Neural cell (in vitro differentiated cells): ENCODE data around the gene PPARG. TPM values are rescaled to one million over a fixed set of nuclear protein-coding genes. Genes with fewer than 3 reads are reported as not detected.

Experiments used
- H2AFZ ChIP-seq: fragments of 200-600, 300-800 bp; sonication (generic), shearing (Covaris generic); 2 replicates; pipeline ENCODE4 v1.6.0; 2014; ENCODE audit warnings: low read depth, mild to moderate bottlenecking, antibody characterized with exemption, low read length, moderate library complexity
- H3F3A ChIP-seq: fragments of 200-600 bp; shearing (Covaris generic); 2 replicates; pipeline ENCODE4 v1.6.1; 2016; ENCODE audit warnings: mild to moderate bottlenecking, moderate library complexity, mixed read lengths, antibody characterized with exemption, low read length; ENCODE audit not compliant: insufficient read depth, poor library complexity, severe bottlenecking
- H3K27ac ChIP-seq: fragments of 200-600, 300-800 bp; sonication (generic), shearing (Covaris generic); 2 replicates; pipeline ENCODE4 v1.5.1; 2014; ENCODE audit warnings: mild to moderate bottlenecking, low read length, moderate library complexity
- H3K27me3 ChIP-seq: fragments of 300-800, 200-600 bp; sonication (generic), shearing (Covaris generic); 2 replicates; pipeline ENCODE4 v1.6.0; 2014; ENCODE audit warnings: mild to moderate bottlenecking, low read depth, low read length, moderate library complexity; ENCODE audit not compliant: insufficient read depth
- H3K36me3 ChIP-seq: fragments of 300-800, 200-600 bp; sonication (generic), shearing (Covaris generic); 2 replicates; pipeline ENCODE4 v1.5.1; 2014; ENCODE audit warnings: mild to moderate bottlenecking, antibody characterized with exemption, low read length, moderate library complexity; ENCODE audit not compliant: insufficient read depth
- H3K4me2 ChIP-seq: fragments of 300-800, 200-600 bp; sonication (generic), shearing (Covaris generic); 2 replicates; pipeline ENCODE4 v1.6.0; 2014; ENCODE audit warnings: mild to moderate bottlenecking, low read length
- H3K4me3 ChIP-seq: fragments of 300-800, 200-600 bp; sonication (generic), shearing (Covaris generic); 2 replicates; pipeline ENCODE4 v1.5.1; 2014; ENCODE audit warnings: mild to moderate bottlenecking, low read length, moderate library complexity
- H3K79me2 ChIP-seq: fragments of 200-600 bp; shearing (Covaris generic); replicated peaks from 2 replicates; pipeline ENCODE4 v1.6.0; 2014; ENCODE audit warnings: mild to moderate bottlenecking, low read length, moderate library complexity; ENCODE audit not compliant: insufficient read depth
- H3K9ac ChIP-seq: fragments of 300-800, 200-600 bp; sonication (generic), shearing (Covaris generic); 2 replicates; pipeline ENCODE4 v1.6.1; 2016; ENCODE audit warnings: mild to moderate bottlenecking, low read length, mixed read lengths
- H3K9me2 ChIP-seq: fragments of 200-600 bp; shearing (Covaris generic); 2 replicates; pipeline ENCODE4 v1.6.1; 2016; ENCODE audit warnings: mild to moderate bottlenecking, low read length, mixed read lengths; ENCODE audit not compliant: insufficient read depth
- H3K9me3 ChIP-seq: fragments of 200-600, 300-800 bp; sonication (generic), shearing (Covaris generic); 2 replicates; pipeline ENCODE4 v1.6.1; 2016; ENCODE audit warnings: mild to moderate bottlenecking, mixed run types, low read length, moderate library complexity, mixed read lengths
- H4K20me1 ChIP-seq: fragments of 200-600 bp; shearing (Covaris generic); 2 replicates; pipeline ENCODE4 v1.6.1; 2016; ENCODE audit warnings: mild to moderate bottlenecking, mixed run types; ENCODE audit not compliant: insufficient read depth
- CTCF ChIP-seq: fragments of 450-650 bp; IDR thresholded peaks from 2 replicates; pipeline ENCODE4 v1.5.1; 2014; ENCODE audit warnings: antibody characterized with exemption, mild to moderate bottlenecking, moderate library complexity; ENCODE audit not compliant: poor library complexity, severe bottlenecking
- EP300 ChIP-seq: fragments of 450-650 bp; conservative IDR thresholded peaks from 2 replicates; pipeline ENCODE4 v1.6.1; 2014; ENCODE audit warnings: antibody characterized with exemption, mild to moderate bottlenecking, moderate library complexity; ENCODE audit not compliant: poor library complexity, severe bottlenecking
- EZH2 ChIP-seq: fragments of 200-600, 300-800 bp; shearing (Covaris generic), sonication (generic); IDR thresholded peaks from 2 replicates; pipeline ENCODE4 v1.6.1; 2014; ENCODE audit warnings: antibody characterized with exemption, low read length, borderline replicate concordance, mild to moderate bottlenecking; ENCODE audit not compliant: insufficient read depth, poor library complexity, severe bottlenecking
- MXI1 ChIP-seq: fragments of 450-650 bp; conservative IDR thresholded peaks from 2 replicates; pipeline ENCODE4 v1.6.1; 2014; ENCODE audit warnings: antibody characterized with exemption, mild to moderate bottlenecking; ENCODE audit not compliant: poor library complexity, severe bottlenecking
- POLR2AphosphoS5 ChIP-seq: IDR thresholded peaks from 2 replicates; pipeline ENCODE4 v1.6.1; 2012
- SMC3 ChIP-seq: fragments of 450-650 bp; conservative IDR thresholded peaks from 2 replicates; pipeline ENCODE4 v1.6.1; 2014; ENCODE audit warnings: antibody characterized with exemption, mild to moderate bottlenecking, moderate library complexity; ENCODE audit not compliant: poor library complexity
- polyA plus RNA-seq: library from polyadenylated mRNA; depleted of rRNA; stranded (reverse); fragments of >200 nt; gene quantifications from 2 replicates; pipeline ENCODE4 v1.2.3, GENCODE V29; 2014
- TF ChIP-seq, protein P1 (sequence below): IDR thresholded peaks from 2 replicates; pipeline ENCODE4 v1.6.1; 2012; ENCODE audit warnings: borderline replicate concordance

The PPARG gene
- polyA plus RNA-seq, 1 donor from 2014 or later: 0.35 TPM

- H3F3A ChIP-seq: no peaks in the 10 kb centered on the region
Measured at GRCh38 chr3:12353796-12354525, 65.1 kb downstream of the PPARG start.

DNA sequence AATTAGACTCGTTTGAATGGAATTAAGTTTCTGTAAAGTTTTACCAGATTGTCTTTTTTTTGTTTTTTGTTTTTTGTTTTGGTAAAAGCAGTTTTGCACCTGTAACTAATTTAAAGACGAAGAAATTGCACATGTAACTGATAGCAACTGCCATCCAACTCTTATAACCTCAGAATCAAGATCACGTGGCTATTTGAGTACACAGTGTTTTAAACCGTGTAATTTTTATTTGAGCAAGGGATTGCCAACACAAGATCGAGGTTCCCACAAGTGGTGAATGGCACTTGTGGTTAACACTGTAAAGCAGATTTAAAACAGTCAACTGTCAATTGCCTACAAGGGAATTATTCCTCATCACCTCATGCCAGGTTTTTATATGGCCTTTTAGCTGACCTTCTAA lies 67.3 kb downstream of the PPARG start:
- TF ChIP-seq POLR2AphosphoS5: no peak
- TF ChIP-seq EP300: no peak
- TF ChIP-seq SMC3: no peak
- TF ChIP-seq MXI1: no peak
- TF ChIP-seq, protein P1, sequence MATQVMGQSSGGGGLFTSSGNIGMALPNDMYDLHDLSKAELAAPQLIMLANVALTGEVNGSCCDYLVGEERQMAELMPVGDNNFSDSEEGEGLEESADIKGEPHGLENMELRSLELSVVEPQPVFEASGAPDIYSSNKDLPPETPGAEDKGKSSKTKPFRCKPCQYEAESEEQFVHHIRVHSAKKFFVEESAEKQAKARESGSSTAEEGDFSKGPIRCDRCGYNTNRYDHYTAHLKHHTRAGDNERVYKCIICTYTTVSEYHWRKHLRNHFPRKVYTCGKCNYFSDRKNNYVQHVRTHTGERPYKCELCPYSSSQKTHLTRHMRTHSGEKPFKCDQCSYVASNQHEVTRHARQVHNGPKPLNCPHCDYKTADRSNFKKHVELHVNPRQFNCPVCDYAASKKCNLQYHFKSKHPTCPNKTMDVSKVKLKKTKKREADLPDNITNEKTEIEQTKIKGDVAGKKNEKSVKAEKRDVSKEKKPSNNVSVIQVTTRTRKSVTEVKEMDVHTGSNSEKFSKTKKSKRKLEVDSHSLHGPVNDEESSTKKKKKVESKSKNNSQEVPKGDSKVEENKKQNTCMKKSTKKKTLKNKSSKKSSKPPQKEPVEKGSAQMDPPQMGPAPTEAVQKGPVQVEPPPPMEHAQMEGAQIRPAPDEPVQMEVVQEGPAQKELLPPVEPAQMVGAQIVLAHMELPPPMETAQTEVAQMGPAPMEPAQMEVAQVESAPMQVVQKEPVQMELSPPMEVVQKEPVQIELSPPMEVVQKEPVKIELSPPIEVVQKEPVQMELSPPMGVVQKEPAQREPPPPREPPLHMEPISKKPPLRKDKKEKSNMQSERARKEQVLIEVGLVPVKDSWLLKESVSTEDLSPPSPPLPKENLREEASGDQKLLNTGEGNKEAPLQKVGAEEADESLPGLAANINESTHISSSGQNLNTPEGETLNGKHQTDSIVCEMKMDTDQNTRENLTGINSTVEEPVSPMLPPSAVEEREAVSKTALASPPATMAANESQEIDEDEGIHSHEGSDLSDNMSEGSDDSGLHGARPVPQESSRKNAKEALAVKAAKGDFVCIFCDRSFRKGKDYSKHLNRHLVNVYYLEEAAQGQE: no peak
- no peak for TF ChIP-seq CTCF
- H3K4me3 ChIP-seq: no peak overlapping the region
- no peak overlapping the region for H3K9ac ChIP-seq
- H3F3A ChIP-seq: no peaks in the 10 kb centered on the region
- no peaks in the 10 kb centered on the region for H3K9me3 ChIP-seq
- no peaks in the 10 kb centered on the region for H3K27me3 ChIP-seq
- no peaks in the 10 kb centered on the region for H3K9me2 ChIP-seq
- H3K79me2 ChIP-seq: no peaks in the 10 kb centered on the region
- no peak overlapping the region for H2AFZ ChIP-seq
- H3K36me3 ChIP-seq: no peaks in the 10 kb centered on the region
- no peak overlapping the region for H3K4me2 ChIP-seq
- no peaks in the 10 kb centered on the region for H4K20me1 ChIP-seq
- H3K27ac ChIP-seq: no peak overlapping the region

More at GRCh38 chr3:12353796-12354525, 65.1 kb downstream of the PPARG start:
- Histone ChIP-seq H3K9me2 (no peaks in the 10 kb centered on the region), H3K4me3 (no peak overlapping the region), H3K27ac (no peak overlapping the region), H2AFZ (no peak overlapping the region), H3K27me3 (no peaks in the 10 kb centered on the region), H3K79me2 (no peaks in the 10 kb centered on the region), H3K9ac (no peak overlapping the region), H3K36me3 (no peaks in the 10 kb centered on the region), H3K4me2 (no peak overlapping the region), H3K9me3 (no peaks in the 10 kb centered on the region), H4K20me1 (no peaks in the 10 kb centered on the region)
- TF ChIP-seq, protein P1: no peak
- TF ChIP-seq EZH2 (no peak), EP300 (peak; percentile 79), POLR2AphosphoS5 (peak; percentile 56)
